ENCODE results near the gene FGF9.

FGF9 gene

DNA sequence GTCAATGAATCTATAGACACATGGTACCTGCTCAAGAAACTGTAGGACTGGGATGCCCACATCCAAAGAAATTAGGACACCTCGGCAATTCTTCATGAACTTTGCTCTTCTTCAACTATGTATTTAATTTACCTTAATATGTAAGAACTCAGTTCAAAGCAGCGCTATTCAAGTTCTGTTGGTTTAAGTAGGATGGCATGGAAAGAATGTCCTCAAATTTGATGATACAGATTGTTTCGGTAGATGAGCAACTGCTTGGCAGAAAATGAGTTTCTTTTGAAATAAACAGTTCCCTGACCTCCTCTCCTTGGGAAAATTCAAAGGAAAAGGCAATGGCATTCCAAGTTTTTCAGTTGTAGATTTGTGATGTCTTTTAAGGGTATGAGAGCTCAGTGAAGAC, 36.7 kb downstream of the FGF9 start:
- no peak overlapping the region for H3K4me3 ChIP-seq (ENCODE audit: low read depth, low read length)
- no peak for DNase-seq (ENCODE audit: low read depth)
- TF ChIP-seq CTCF (IDR thresholded peaks at IDR 0.05; ENCODE audit: low read depth, low read length, missing control alignments) = no peak

DNA sequence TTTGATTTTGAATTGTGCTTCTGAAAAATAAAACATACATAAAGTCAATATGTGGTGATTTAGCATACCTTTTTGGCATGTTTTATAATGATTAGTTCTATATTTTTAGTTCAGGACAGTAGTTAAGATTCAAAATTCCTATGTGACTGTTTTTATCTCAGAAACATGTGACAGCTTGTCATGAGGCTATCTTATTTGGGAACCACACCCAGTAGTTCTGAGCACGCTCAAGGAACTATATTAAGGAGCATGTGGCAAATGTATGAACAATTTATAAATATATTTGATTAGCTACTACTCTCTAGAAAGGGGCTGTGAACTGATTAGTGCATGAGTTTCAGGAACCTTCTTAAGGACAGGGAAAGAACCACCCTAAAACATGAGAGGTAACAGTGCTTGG, 38.8 kb downstream of the FGF9 start:
- DNase-seq (ENCODE audit: low read depth) = no peak
- no peak for TF ChIP-seq CTCF (IDR thresholded peaks at IDR 0.05; ENCODE audit: low read depth, low read length, missing control alignments)
- H3K4me3 ChIP-seq (ENCODE audit: low read depth, low read length) = no peak overlapping the region

- no peak for DNase-seq (ENCODE audit: low read depth)
- H3K4me3 ChIP-seq (ENCODE audit: low read depth, low read length) = no peak overlapping the region
- TF ChIP-seq CTCF (IDR thresholded peaks at IDR 0.05; ENCODE audit: low read depth, low read length, missing control alignments) = no peak
These were observed 39.3 kb downstream of the FGF9 start for GRCh38 chr13:21710163-21710562.

- DNase-seq (ENCODE audit: low read depth) = no peak
- H3K4me3 ChIP-seq (ENCODE audit: low read depth, low read length) = no peak overlapping the region
- TF ChIP-seq CTCF (IDR thresholded peaks at IDR 0.05; ENCODE audit: low read depth, low read length, missing control alignments) = no peak
These were observed 46.9 kb downstream of the FGF9 start for GRCh38 chr13:21717817-21718216.

- DNase-seq (ENCODE audit: low read depth) = no peak
- TF ChIP-seq CTCF (IDR thresholded peaks at IDR 0.05; ENCODE audit: low read depth, low read length, missing control alignments) = no peak
These were observed 48.6 kb downstream of the FGF9 start for GRCh38 chr13:21719463-21719862.

GRCh38 chr13:21723807-21724505, 53.1 kb downstream of the FGF9 start:
- TF ChIP-seq CTCF (IDR thresholded peaks at IDR 0.05; ENCODE audit: low read depth, low read length, missing control alignments) = no peak
- no peak for DNase-seq (ENCODE audit: low read depth)
- H3K4me3 ChIP-seq (ENCODE audit: low read depth, low read length) = no peak overlapping the region

More at GRCh38 chr13:21719463-21719862, 48.6 kb downstream of the FGF9 start:
- no peak overlapping the region for H3K4me3 ChIP-seq (ENCODE audit: low read depth, low read length)

Data from GM12864 (cell line).